Measurements from ENCODE around the gene SASS6.

SASS6 gene

GRCh38 chr1:100164702-100165101, 32.0 kb upstream of the SASS6 start:
- no peaks in the 10 kb centered on the region for H3K27me3 ChIP-seq (ENCODE audit: control insufficient read depth, insufficient read depth, low read length)
- no peak overlapping the region for H3K4me2 ChIP-seq (ENCODE audit: low read length)
- H3K4me1 ChIP-seq, result no peaks in the 10 kb centered on the region
- no peaks in the 10 kb centered on the region for H3K36me3 ChIP-seq (ENCODE audit: control insufficient read depth, insufficient read depth, low read length)
- no peak overlapping the region for H3K27ac ChIP-seq
- no peak overlapping the region for H3K4me3 ChIP-seq (ENCODE audit: low read depth, low read length)
- TF ChIP-seq CTCF (IDR thresholded peaks at IDR 0.05), result no peak
- H3K9me3 ChIP-seq (ENCODE audit: control insufficient read depth, low read length), result no peaks in the 10 kb centered on the region
- H2AFZ ChIP-seq, result no peak overlapping the region
- H3K79me2 ChIP-seq, result no peaks in the 10 kb centered on the region
- no peak overlapping the region for H3K9ac ChIP-seq

GRCh38 chr1:100164216-100164615, 31.5 kb upstream of the SASS6 start:
- H3K36me3 ChIP-seq (ENCODE audit: control insufficient read depth, insufficient read depth, low read length), result no peaks in the 10 kb centered on the region
- H3K9me3 ChIP-seq (ENCODE audit: control insufficient read depth, low read length), result no peaks in the 10 kb centered on the region
- H3K27me3 ChIP-seq (ENCODE audit: control insufficient read depth, insufficient read depth, low read length), result no peaks in the 10 kb centered on the region
- H3K27ac ChIP-seq, result no peak overlapping the region
- H3K4me3 ChIP-seq (ENCODE audit: low read depth, low read length), result no peak overlapping the region
- H3K9ac ChIP-seq, result no peak overlapping the region
- no peak for TF ChIP-seq CTCF (IDR thresholded peaks at IDR 0.05)
- H3K79me2 ChIP-seq, result no peaks in the 10 kb centered on the region
- H2AFZ ChIP-seq, result no peak overlapping the region
- no peak overlapping the region for H3K4me2 ChIP-seq (ENCODE audit: low read length)
- no peaks in the 10 kb centered on the region for H3K4me1 ChIP-seq

- Histone ChIP-seq H2AFZ (no peak overlapping the region), H3K27me3 (ENCODE audit: control insufficient read depth, insufficient read depth, low read length) (no peaks in the 10 kb centered on the region), H3K27ac (no peak overlapping the region), H3K9me3 (ENCODE audit: control insufficient read depth, low read length) (no peaks in the 10 kb centered on the region), H3K4me1 (no peaks in the 10 kb centered on the region), H3K79me2 (no peaks in the 10 kb centered on the region), H3K4me3 (ENCODE audit: low read depth, low read length) (no peak overlapping the region), H3K9ac (no peak overlapping the region), H3K4me2 (ENCODE audit: low read length) (no peak overlapping the region), H3K36me3 (ENCODE audit: control insufficient read depth, insufficient read depth, low read length) (no peaks in the 10 kb centered on the region)
- TF ChIP-seq CTCF (IDR thresholded peaks at IDR 0.05), result no peak
Measured at GRCh38 chr1:100162881-100163280, 30.2 kb upstream of the SASS6 start.

GRCh38 chr1:100152271-100152670, 19.5 kb upstream of the SASS6 start:
- H3K79me2 ChIP-seq, result no peaks in the 10 kb centered on the region

More at GRCh38 chr1:100152271-100152670, 19.5 kb upstream of the SASS6 start:
- no peaks in the 10 kb centered on the region for H3K9me3 ChIP-seq (ENCODE audit: control insufficient read depth, low read length)
- H3K9ac ChIP-seq, result no peak overlapping the region
- H3K4me3 ChIP-seq (ENCODE audit: low read depth, low read length), result no peak overlapping the region
- no peak for TF ChIP-seq CTCF (IDR thresholded peaks at IDR 0.05)
- no peak overlapping the region for H3K4me2 ChIP-seq (ENCODE audit: low read length)
- H3K36me3 ChIP-seq (ENCODE audit: control insufficient read depth, insufficient read depth, low read length), result no peaks in the 10 kb centered on the region
- H3K4me1 ChIP-seq, result no peaks in the 10 kb centered on the region
- H2AFZ ChIP-seq, result no peak overlapping the region
- no peaks in the 10 kb centered on the region for H3K27me3 ChIP-seq (ENCODE audit: control insufficient read depth, insufficient read depth, low read length)
- H3K27ac ChIP-seq, result no peak overlapping the region
